Activated naive CD8-positive, alpha-beta T cell (primary cell): ENCODE measurements around the gene SLC19A1.

Experiments
- H3K27ac Mint-ChIP-seq: one replicate; pipeline ENCODE4 v1.8.0; 2021; ENCODE audit warnings: mixed read lengths
- H3K27me3 Mint-ChIP-seq: one replicate; pipeline ENCODE4 v1.8.0; 2021; ENCODE audit warnings: mixed read lengths
- H3K36me3 Mint-ChIP-seq: one replicate; pipeline ENCODE4 v1.8.0; 2021; ENCODE audit warnings: mixed read lengths
- H3K4me1 Mint-ChIP-seq: one replicate; pipeline ENCODE4 v1.8.0; 2021; ENCODE audit warnings: low read depth, mixed read lengths
- H3K4me3 Mint-ChIP-seq: one replicate; pipeline ENCODE4 v1.8.0; 2021; ENCODE audit warnings: mild to moderate bottlenecking, mixed read lengths
- H3K9me3 Mint-ChIP-seq: one replicate; pipeline ENCODE4 v1.8.0; 2021; ENCODE audit warnings: low read depth, mixed read lengths

The SLC19A1 gene

GRCh38 chr21:45458281-45459170 is 83.7 kb downstream of the SLC19A1 start:
- Mint-ChIP-seq H3K36me3 (peaks cover 2% of the 10 kb centered on the region), H3K27me3 (peaks cover 3% of the 10 kb centered on the region)

GRCh38 chr21:45457832-45458172 is 84.4 kb downstream of the SLC19A1 start:
- Mint-ChIP-seq H3K4me1 (no peaks in the 10 kb centered on the region), H3K27me3 (peaks cover 3% of the 10 kb centered on the region), H3K27ac (no peak overlapping the region), H3K9me3 (peaks cover 9% of the 10 kb centered on the region), H3K4me3 (no peak overlapping the region), H3K36me3 (peaks cover 2% of the 10 kb centered on the region)

More at GRCh38 chr21:45458281-45459170, 83.7 kb downstream of the SLC19A1 start:
- Mint-ChIP-seq H3K4me1 (no peaks in the 10 kb centered on the region), H3K4me3 (no peak overlapping the region), H3K9me3 (peaks cover 9% of the 10 kb centered on the region), H3K27ac (no peak overlapping the region)

GRCh38 chr21:45457161-45457831 is 84.9 kb downstream of the SLC19A1 start:
- Mint-ChIP-seq H3K36me3 (peaks cover under 1% of the 10 kb centered on the region), H3K9me3 (peaks cover 4% of the 10 kb centered on the region), H3K4me3 (no peak overlapping the region), H3K27me3 (peaks cover 3% of the 10 kb centered on the region), H3K4me1 (no peaks in the 10 kb centered on the region), H3K27ac (no peak overlapping the region)

- H3K4me3 Mint-ChIP-seq = no peak overlapping the region
- peaks cover 3% of the 10 kb centered on the region for H3K27me3 Mint-ChIP-seq
- no peak overlapping the region for H3K27ac Mint-ChIP-seq
- no peaks in the 10 kb centered on the region for H3K9me3 Mint-ChIP-seq
- H3K4me1 Mint-ChIP-seq = no peaks in the 10 kb centered on the region
- H3K36me3 Mint-ChIP-seq = no peaks in the 10 kb centered on the region
Measured at GRCh38 chr21:45456584-45457160, 85.6 kb downstream of the SLC19A1 start.

- Mint-ChIP-seq H3K27ac (no peak overlapping the region), H3K27me3 (peaks cover 3% of the 10 kb centered on the region), H3K4me1 (no peaks in the 10 kb centered on the region), H3K9me3 (no peaks in the 10 kb centered on the region), H3K36me3 (no peaks in the 10 kb centered on the region), H3K4me3 (no peak overlapping the region)
Measured at GRCh38 chr21:45455674-45456583, 86.3 kb downstream of the SLC19A1 start.

GRCh38 chr21:45454926-45455673 is 87.1 kb downstream of the SLC19A1 start:
- H3K9me3 Mint-ChIP-seq = no peaks in the 10 kb centered on the region
- no peak overlapping the region for H3K27ac Mint-ChIP-seq
- no peak overlapping the region for H3K4me3 Mint-ChIP-seq
- H3K27me3 Mint-ChIP-seq = no peaks in the 10 kb centered on the region
- no peaks in the 10 kb centered on the region for H3K4me1 Mint-ChIP-seq
- H3K36me3 Mint-ChIP-seq = no peaks in the 10 kb centered on the region

- no peaks in the 10 kb centered on the region for H3K4me1 Mint-ChIP-seq
- no peak overlapping the region for H3K4me3 Mint-ChIP-seq
- no peaks in the 10 kb centered on the region for H3K36me3 Mint-ChIP-seq
- H3K9me3 Mint-ChIP-seq = no peaks in the 10 kb centered on the region
- no peak overlapping the region for H3K27ac Mint-ChIP-seq
- no peaks in the 10 kb centered on the region for H3K27me3 Mint-ChIP-seq
Measured at GRCh38 chr21:45454060-45454925, 87.9 kb downstream of the SLC19A1 start.

GRCh38 chr21:45453308-45453950 is 88.8 kb downstream of the SLC19A1 start:
- H3K9me3 Mint-ChIP-seq = no peaks in the 10 kb centered on the region
- H3K36me3 Mint-ChIP-seq = no peaks in the 10 kb centered on the region
- H3K4me3 Mint-ChIP-seq = no peak overlapping the region
- H3K4me1 Mint-ChIP-seq = no peaks in the 10 kb centered on the region
- H3K27ac Mint-ChIP-seq = no peak overlapping the region
- H3K27me3 Mint-ChIP-seq = no peaks in the 10 kb centered on the region

GRCh38 chr21:45452696-45453307 is 89.4 kb downstream of the SLC19A1 start:
- H3K4me3 Mint-ChIP-seq = no peak overlapping the region
- no peak overlapping the region for H3K27ac Mint-ChIP-seq
- H3K4me1 Mint-ChIP-seq = no peaks in the 10 kb centered on the region

GRCh38 chr21:45451771-45452182 is 90.5 kb downstream of the SLC19A1 start:
- Mint-ChIP-seq H3K9me3 (no peaks in the 10 kb centered on the region), H3K36me3 (no peaks in the 10 kb centered on the region), H3K27me3 (peaks cover 2% of the 10 kb centered on the region), H3K4me3 (no peak overlapping the region), H3K4me1 (no peaks in the 10 kb centered on the region), H3K27ac (no peak overlapping the region)

More at GRCh38 chr21:45452696-45453307, 89.4 kb downstream of the SLC19A1 start:
- no peaks in the 10 kb centered on the region for H3K36me3 Mint-ChIP-seq
- H3K27me3 Mint-ChIP-seq = peaks cover 2% of the 10 kb centered on the region
- no peaks in the 10 kb centered on the region for H3K9me3 Mint-ChIP-seq

GRCh38 chr21:45451091-45451740 is 91.0 kb downstream of the SLC19A1 start:
- Mint-ChIP-seq H3K9me3 (no peaks in the 10 kb centered on the region), H3K36me3 (no peaks in the 10 kb centered on the region), H3K27ac (no peak overlapping the region), H3K27me3 (peaks cover 2% of the 10 kb centered on the region), H3K4me3 (no peak overlapping the region), H3K4me1 (no peaks in the 10 kb centered on the region)

- Mint-ChIP-seq H3K4me3 (no peak overlapping the region), H3K27ac (no peak overlapping the region), H3K9me3 (no peaks in the 10 kb centered on the region), H3K27me3 (peaks cover 4% of the 10 kb centered on the region), H3K36me3 (no peaks in the 10 kb centered on the region), H3K4me1 (no peaks in the 10 kb centered on the region)
Measured at GRCh38 chr21:45450423-45451090, 91.7 kb downstream of the SLC19A1 start.
